Neural progenitor cell (in vitro differentiated cells): ENCODE results near the gene BAZ2A. TPM values are rescaled to one million over a fixed set of nuclear protein-coding genes. Genes with fewer than 3 reads are reported as not detected.

Experiments
- DNase-seq: peaks from one replicate; pipeline ENCODE4 v3.0.0-alpha.2; 2016; ENCODE audit warnings: low spot score
- H2AFZ ChIP-seq: fragments of 200-600 bp; sonication (generic); replicated peaks from 2 replicates; pipeline ENCODE4 v1.6.1; 2016; ENCODE audit warnings: antibody characterized with exemption
- H3F3A ChIP-seq: fragments of 200-600 bp; sonication (generic); 2 replicates; pipeline ENCODE4 v1.6.1; 2016; ENCODE audit warnings: antibody characterized with exemption, low read depth
- H3K27ac ChIP-seq: fragments of 200-600 bp; sonication (generic); 2 replicates; pipeline ENCODE4 v1.5.1; 2016; ENCODE audit warnings: mild to moderate bottlenecking
- H3K27me3 ChIP-seq: fragments of 200-600 bp; sonication (generic); 2 replicates; pipeline ENCODE4 v1.6.1; 2016; ENCODE audit warnings: mild to moderate bottlenecking, moderate library complexity
- H3K36me3 ChIP-seq: fragments of 200-600 bp; sonication (generic); 2 replicates; pipeline ENCODE4 v1.5.1; 2016
- H3K4me1 ChIP-seq: fragments of 200-600 bp; sonication (generic); 2 replicates; pipeline ENCODE4 v1.6.1; 2016; ENCODE audit warnings: mixed run types
- H3K4me2 ChIP-seq: fragments of 200-600 bp; sonication (generic); 2 replicates; pipeline ENCODE4 v1.6.1; 2016
- H3K4me3 ChIP-seq: fragments of 200-600 bp; sonication (generic); 2 replicates; pipeline ENCODE4 v1.5.1; 2016
- H3K79me2 ChIP-seq: fragments of 200-600 bp; sonication (generic); 2 replicates; pipeline ENCODE4 v1.6.1; 2016; ENCODE audit warnings: low read depth
- H3K9ac ChIP-seq: fragments of 200-600 bp; sonication (generic); 2 replicates; pipeline ENCODE4 v1.6.1; 2016
- H3K9me3 ChIP-seq: fragments of 200-600 bp; sonication (generic); 2 replicates; pipeline ENCODE4 v1.5.1; 2016; ENCODE audit warnings: low read depth
- H4K20me1 ChIP-seq: fragments of 200-600 bp; sonication (generic); 2 replicates; pipeline ENCODE4 v1.6.1; 2016; ENCODE audit warnings: low read depth
- H3K27ac Mint-ChIP-seq: 3 replicates; pipeline ENCODE4 v1.8.0; 2021; ENCODE audit warnings: mixed read lengths
- H3K27me3 Mint-ChIP-seq: 2 replicates; pipeline ENCODE4 v1.8.0; 2022; ENCODE audit warnings: low read depth, mild to moderate bottlenecking, inconsistent platforms, moderate library complexity, mixed read lengths; ENCODE audit not compliant: insufficient read depth
- H3K36me3 Mint-ChIP-seq: 3 replicates; pipeline ENCODE4 v1.8.0; 2021; ENCODE audit warnings: mixed read lengths
- H3K4me1 Mint-ChIP-seq: 3 replicates; pipeline ENCODE4 v1.8.0; 2021; ENCODE audit warnings: mixed read lengths
- H3K4me3 Mint-ChIP-seq: 3 replicates; pipeline ENCODE4 v1.8.0; 2021; ENCODE audit warnings: mild to moderate bottlenecking, moderate library complexity, mixed read lengths
- H3K9me3 Mint-ChIP-seq: 3 replicates; pipeline ENCODE4 v1.8.0; 2020; ENCODE audit warnings: mixed read lengths
- EZH2 ChIP-seq: fragments of 200-600 bp; sonication (generic); IDR thresholded peaks from 2 replicates; pipeline ENCODE4 v1.6.1; 2017; ENCODE audit warnings: antibody characterized with exemption, mild to moderate bottlenecking, moderate library complexity
- EZH2phosphoT487 ChIP-seq: fragments of 200-600 bp; sonication (generic); IDR thresholded peaks from 2 replicates; pipeline ENCODE4 v1.6.1; 2017; ENCODE audit warnings: antibody characterized with exemption
- total RNA-seq: library from RNA; depleted of rRNA; stranded (reverse); fragments of >200 nt; gene quantifications from 2 replicates; pipeline ENCODE4 v1.2.3, GENCODE V29; 2015; ENCODE audit warnings: low replicate concordance
- TF ChIP-seq, protein P1 (sequence below): fragments of 200-600 bp; sonication (generic); IDR thresholded peaks from 2 replicates; pipeline ENCODE4 v1.5.1; 2017; ENCODE audit warnings: antibody characterized with exemption, mild to moderate bottlenecking

The BAZ2A gene
- total RNA-seq, 1 donor from 2014 or later = 27.1 TPM

- peaks cover 52% of the 10 kb centered on the region for H3K36me3 ChIP-seq
- peaks cover 61% of the 10 kb centered on the region for H3K79me2 ChIP-seq
- H3K9me3 ChIP-seq = no peaks in the 10 kb centered on the region
- no peak overlapping the region for H3K4me2 ChIP-seq
- H3K27ac ChIP-seq = no peak overlapping the region
- H3K4me1 ChIP-seq = no peaks in the 10 kb centered on the region
- Mint-ChIP-seq H3K27ac (no peak overlapping the region), H3K27me3 (no peaks in the 10 kb centered on the region), H3K4me3 (no peak overlapping the region), H3K36me3 (peaks cover 44% of the 10 kb centered on the region), H3K4me1 (no peaks in the 10 kb centered on the region), H3K9me3 (no peaks in the 10 kb centered on the region)
- H3F3A ChIP-seq = peaks cover 64% of the 10 kb centered on the region
- H3K9ac ChIP-seq = no peak overlapping the region
- no peak for DNase-seq
- H2AFZ ChIP-seq = no peak overlapping the region
- no peak overlapping the region for H3K4me3 ChIP-seq
- TF ChIP-seq EZH2 = no peak
- no peak for TF ChIP-seq EZH2phosphoT487
- TF ChIP-seq, protein P1, sequence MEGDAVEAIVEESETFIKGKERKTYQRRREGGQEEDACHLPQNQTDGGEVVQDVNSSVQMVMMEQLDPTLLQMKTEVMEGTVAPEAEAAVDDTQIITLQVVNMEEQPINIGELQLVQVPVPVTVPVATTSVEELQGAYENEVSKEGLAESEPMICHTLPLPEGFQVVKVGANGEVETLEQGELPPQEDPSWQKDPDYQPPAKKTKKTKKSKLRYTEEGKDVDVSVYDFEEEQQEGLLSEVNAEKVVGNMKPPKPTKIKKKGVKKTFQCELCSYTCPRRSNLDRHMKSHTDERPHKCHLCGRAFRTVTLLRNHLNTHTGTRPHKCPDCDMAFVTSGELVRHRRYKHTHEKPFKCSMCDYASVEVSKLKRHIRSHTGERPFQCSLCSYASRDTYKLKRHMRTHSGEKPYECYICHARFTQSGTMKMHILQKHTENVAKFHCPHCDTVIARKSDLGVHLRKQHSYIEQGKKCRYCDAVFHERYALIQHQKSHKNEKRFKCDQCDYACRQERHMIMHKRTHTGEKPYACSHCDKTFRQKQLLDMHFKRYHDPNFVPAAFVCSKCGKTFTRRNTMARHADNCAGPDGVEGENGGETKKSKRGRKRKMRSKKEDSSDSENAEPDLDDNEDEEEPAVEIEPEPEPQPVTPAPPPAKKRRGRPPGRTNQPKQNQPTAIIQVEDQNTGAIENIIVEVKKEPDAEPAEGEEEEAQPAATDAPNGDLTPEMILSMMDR = no peak
- H3K27me3 ChIP-seq = no peaks in the 10 kb centered on the region
- peaks cover 36% of the 10 kb centered on the region for H4K20me1 ChIP-seq
Measured at GRCh38 chr12:56668197-56668457, 38.0 kb upstream of the BAZ2A start.

DNA sequence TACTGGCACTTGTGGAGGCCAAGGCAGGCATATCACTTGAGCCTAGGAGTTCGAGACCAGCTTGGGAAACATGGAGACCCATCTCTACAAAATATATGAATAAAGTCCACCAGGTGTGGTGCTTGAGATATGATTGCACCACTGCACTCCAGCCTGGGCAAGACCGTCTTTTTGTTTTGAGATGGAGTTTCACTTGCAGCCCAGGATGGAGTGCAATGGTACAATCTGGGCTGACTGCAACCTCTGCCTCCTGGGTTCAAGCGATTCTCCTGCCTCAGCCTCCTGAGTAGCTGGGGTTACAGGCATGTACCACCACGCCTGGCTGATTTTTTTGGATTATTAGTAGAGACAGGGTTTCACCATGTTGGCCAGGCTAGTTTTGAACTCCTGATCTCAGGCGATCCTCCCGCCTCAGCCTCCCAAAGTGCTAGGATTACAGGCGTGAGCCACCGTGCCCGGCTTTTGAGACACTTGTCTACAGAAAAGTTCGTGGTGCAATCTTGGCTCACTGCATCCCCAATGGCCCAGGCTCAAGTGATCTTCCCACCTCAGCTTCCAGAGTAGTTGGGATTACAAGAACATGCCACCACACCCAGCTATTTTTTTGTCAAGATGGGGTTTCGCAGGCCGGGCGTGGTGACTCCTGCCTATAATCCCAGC lies 32.0 kb upstream of the BAZ2A start:
- no peaks in the 10 kb centered on the region for H3K9me3 ChIP-seq
- Mint-ChIP-seq H3K4me1 (no peaks in the 10 kb centered on the region), H3K27me3 (no peaks in the 10 kb centered on the region), H3K4me3 (no peak overlapping the region), H3K9me3 (no peaks in the 10 kb centered on the region), H3K36me3 (peaks cover 17% of the 10 kb centered on the region), H3K27ac (no peak overlapping the region)
- peaks cover 8% of the 10 kb centered on the region for H4K20me1 ChIP-seq
- H3K27ac ChIP-seq = no peak overlapping the region
- H3K79me2 ChIP-seq = peaks cover 5% of the 10 kb centered on the region
- no peak overlapping the region for H3K9ac ChIP-seq
- TF ChIP-seq, protein P1 = no peak
- TF ChIP-seq EZH2 = no peak
- TF ChIP-seq EZH2phosphoT487 = no peak
- peaks cover 48% of the 10 kb centered on the region for H3F3A ChIP-seq
- no peak overlapping the region for H3K4me2 ChIP-seq
- no peak overlapping the region for H2AFZ ChIP-seq
- H3K4me3 ChIP-seq = no peak overlapping the region
- peaks cover 12% of the 10 kb centered on the region for H3K36me3 ChIP-seq
- H3K4me1 ChIP-seq = no peaks in the 10 kb centered on the region
- H3K27me3 ChIP-seq = no peaks in the 10 kb centered on the region
- DNase-seq = no peak

DNA sequence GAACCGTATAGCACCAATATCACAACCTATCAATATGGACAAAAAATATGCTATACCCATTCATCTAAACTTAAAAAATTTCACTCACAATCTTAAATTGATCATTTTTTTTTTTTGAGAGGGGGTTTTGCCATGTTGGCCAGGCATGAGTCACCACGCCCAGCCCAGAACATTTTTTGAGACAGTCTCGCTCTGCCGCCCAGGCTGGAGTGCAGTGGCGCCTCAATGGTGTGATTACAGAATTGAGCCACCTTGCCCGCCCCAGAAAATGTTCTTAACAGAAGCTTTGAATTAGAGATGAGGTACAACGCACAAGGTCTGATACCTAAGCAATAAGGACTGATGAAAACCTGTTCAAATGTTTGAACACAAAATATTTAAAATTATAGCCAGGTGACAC lies 31.4 kb upstream of the BAZ2A start:
- Histone ChIP-seq H3K79me2 (no peaks in the 10 kb centered on the region), H4K20me1 (peaks cover 8% of the 10 kb centered on the region), H2AFZ (no peak overlapping the region), H3K27ac (no peak overlapping the region), H3K4me1 (no peaks in the 10 kb centered on the region), H3K36me3 (peaks cover 12% of the 10 kb centered on the region), H3K9ac (no peak overlapping the region), H3K4me2 (no peak overlapping the region), H3K9me3 (no peaks in the 10 kb centered on the region), H3K4me3 (no peak overlapping the region), H3K27me3 (no peaks in the 10 kb centered on the region), H3F3A (peaks cover 46% of the 10 kb centered on the region)
- peaks cover 17% of the 10 kb centered on the region for H3K36me3 Mint-ChIP-seq
- H3K4me1 Mint-ChIP-seq = no peaks in the 10 kb centered on the region
- no peak for DNase-seq
- no peak overlapping the region for H3K4me3 Mint-ChIP-seq
- H3K9me3 Mint-ChIP-seq = no peaks in the 10 kb centered on the region
- TF ChIP-seq EZH2phosphoT487 (no peak), EZH2 (no peak)
- TF ChIP-seq, protein P1 = no peak
- no peak overlapping the region for H3K27ac Mint-ChIP-seq
- no peaks in the 10 kb centered on the region for H3K27me3 Mint-ChIP-seq
